ENCODE data around the gene ATG16L2. TPM values are rescaled to one million over a fixed set of nuclear protein-coding genes. Genes with fewer than 3 reads are reported as not detected.

Gene ATG16L2
- total and polyA plus RNA-seq, 8 donors: 41.5 to 87.3 (median 50.3) TPM

DNA sequence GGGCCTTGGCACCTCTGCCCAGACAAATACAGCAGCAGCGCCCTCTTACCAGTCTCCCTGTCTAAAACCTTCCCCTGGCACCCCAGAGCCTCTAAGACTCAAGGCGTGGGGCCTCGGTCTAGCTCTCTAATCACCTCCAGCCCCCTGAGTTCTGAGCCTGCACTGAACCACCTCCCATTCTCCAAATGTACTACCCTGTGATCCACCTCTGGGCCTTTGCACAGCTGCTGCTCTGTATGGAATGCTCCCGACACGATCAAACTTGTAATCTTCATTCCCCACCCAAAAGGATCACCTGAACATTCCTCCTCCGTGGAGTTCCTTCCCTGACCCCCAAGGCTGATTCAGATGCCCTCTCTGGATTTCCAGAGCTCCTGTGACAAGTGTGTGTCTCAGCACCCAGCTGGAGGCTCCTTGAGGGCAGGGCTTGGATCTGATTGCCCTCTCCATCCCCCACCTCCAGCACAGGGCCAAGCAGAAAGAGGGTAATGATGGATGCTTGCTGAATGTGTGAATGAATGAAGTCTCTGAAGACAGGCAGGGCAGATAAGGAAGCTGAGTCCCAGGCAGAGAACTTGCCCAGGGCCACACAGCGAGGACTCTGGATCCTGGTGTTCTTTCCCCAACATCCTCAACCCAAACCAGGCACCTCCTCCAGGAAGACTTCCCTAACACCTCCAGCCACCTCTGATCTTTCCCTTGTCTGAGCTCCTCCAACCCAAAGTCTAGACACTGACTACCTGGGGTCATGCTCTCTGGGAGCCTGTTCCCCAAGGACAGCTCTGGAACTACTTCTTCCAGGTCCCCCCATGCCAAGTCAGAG, 38.7 kb upstream of the ATG16L2 start:
- no peak for DNase-seq
- H3K36me3 ChIP-seq: no peaks in the 10 kb centered on the region
- no peak for ATAC-seq
- TF ChIP-seq, protein P1, sequence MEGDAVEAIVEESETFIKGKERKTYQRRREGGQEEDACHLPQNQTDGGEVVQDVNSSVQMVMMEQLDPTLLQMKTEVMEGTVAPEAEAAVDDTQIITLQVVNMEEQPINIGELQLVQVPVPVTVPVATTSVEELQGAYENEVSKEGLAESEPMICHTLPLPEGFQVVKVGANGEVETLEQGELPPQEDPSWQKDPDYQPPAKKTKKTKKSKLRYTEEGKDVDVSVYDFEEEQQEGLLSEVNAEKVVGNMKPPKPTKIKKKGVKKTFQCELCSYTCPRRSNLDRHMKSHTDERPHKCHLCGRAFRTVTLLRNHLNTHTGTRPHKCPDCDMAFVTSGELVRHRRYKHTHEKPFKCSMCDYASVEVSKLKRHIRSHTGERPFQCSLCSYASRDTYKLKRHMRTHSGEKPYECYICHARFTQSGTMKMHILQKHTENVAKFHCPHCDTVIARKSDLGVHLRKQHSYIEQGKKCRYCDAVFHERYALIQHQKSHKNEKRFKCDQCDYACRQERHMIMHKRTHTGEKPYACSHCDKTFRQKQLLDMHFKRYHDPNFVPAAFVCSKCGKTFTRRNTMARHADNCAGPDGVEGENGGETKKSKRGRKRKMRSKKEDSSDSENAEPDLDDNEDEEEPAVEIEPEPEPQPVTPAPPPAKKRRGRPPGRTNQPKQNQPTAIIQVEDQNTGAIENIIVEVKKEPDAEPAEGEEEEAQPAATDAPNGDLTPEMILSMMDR (IDR thresholded peaks at IDR 0.05): no peak
- peaks cover 0 to 6% of the 10 kb centered on the region in 2 donors for H3K27me3 ChIP-seq
- no peaks in the 10 kb centered on the region for H3K9me3 ChIP-seq
- H3K4me1 ChIP-seq: peaks cover 0 to 50% of the 10 kb centered on the region in 2 donors
- H3K27ac ChIP-seq: no peak overlapping the region
- intact Hi-C loops (cut with DNase I): no loop called here
- no peak overlapping the region for H3K4me3 ChIP-seq

DNA sequence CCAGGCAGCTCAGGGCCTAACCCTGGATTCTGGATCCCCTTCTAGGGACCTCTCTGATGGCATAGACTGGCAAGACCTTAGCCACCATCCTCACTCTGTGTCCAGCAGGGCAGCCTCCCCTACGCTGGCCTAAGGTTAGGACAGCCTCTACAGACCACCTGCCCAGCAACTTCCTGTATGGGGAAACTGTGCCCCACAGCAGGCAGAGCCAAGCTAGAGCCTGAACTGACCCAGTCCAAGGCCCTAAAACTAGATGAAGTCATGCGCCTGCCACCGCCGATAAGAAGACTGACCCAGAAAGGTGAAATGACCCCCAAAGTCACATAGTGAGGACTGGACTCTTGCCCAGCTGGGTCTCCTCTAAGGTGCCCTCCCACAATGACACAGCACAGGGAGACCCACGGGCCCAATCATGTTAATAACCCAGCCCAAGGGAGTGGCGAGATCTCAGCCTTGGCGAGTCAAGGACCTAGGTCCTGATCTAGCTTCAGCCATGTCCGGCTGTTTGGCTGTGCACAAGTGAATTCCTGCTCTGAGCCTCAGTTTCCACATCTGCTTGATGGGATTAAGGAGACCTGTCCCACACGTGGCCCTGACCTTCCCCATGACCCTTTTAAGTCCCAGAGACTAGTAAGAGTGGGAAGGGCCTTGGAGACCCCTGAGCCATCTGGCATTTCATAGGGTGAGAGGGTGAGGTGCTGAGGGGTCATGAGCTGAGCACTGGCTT, 37.9 kb upstream of the ATG16L2 start:
- no peak overlapping the region for H3K27ac ChIP-seq
- H3K9me3 ChIP-seq: no peaks in the 10 kb centered on the region
- no peaks in the 10 kb centered on the region for H3K36me3 ChIP-seq
- ATAC-seq: no peak
- intact Hi-C loops (cut with DNase I): no loop called here
- H3K4me3 ChIP-seq: no peak overlapping the region
- DNase-seq: no peak
- TF ChIP-seq, protein P1 (IDR thresholded peaks at IDR 0.05): no peak
- peaks cover 0 to 57% of the 10 kb centered on the region in 2 donors for H3K4me1 ChIP-seq
- H3K27me3 ChIP-seq: peaks cover 0 to 13% of the 10 kb centered on the region in 2 donors

DNA sequence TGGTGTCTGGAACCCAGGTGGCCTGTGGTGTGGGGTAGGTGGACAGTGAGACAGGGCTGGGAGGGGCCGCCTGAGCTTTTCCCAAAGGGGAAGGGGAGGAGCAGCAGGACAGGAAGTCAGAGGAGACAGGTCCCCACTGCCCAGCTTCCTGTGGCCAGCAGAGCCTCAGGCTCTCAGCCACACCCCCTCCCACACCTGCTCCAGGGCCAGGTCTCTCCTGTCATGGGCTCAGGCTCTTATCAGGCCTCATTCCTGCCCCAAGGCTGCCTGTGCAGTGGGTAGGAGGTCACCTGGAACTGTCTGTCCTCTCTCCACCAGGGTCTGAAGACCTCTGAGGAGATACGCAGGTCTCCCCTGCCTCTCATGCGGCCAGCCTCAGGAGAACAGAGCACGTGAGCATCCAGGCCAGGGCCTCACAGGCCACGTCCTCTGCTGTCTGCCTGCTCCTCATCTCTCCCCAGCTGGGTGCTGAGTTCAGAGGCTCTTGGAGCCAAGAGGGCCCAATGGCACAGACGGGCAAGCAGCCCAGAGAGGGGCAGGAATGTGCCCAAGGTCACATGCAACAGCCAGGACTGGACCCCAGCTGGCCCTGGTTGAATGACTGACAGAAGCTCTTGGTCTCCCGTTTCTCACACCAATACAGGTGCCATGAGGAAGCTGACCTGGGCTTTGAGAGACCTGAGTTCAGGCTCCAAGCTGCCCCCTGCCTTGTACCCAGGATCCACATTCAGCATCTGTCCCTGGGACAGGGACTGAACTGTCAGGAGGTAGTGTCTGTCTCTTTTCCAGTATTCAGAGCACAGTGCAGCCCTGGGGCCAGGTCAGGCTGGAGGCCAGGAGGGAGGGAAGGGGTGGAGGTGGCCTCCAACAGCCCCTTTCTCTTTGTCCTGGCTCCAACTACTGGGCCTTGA, 37.1 kb upstream of the ATG16L2 start:
- intact Hi-C loops (cut with DNase I): no loop called here
- no peaks in the 10 kb centered on the region for H3K9me3 ChIP-seq
- TF ChIP-seq, protein P1 (IDR thresholded peaks at IDR 0.05): no peak
- H3K4me3 ChIP-seq: no peak overlapping the region
- no peaks in the 10 kb centered on the region for H3K36me3 ChIP-seq
- H3K27ac ChIP-seq: peak overlapping the region in 1 of 2 donors; percentile 1
- peaks cover 3 to 57% of the 10 kb centered on the region in 2 donors for H3K4me1 ChIP-seq
- peak in 1 of 4 donors; percentile 82 for DNase-seq
- peaks cover 0 to 14% of the 10 kb centered on the region in 2 donors for H3K27me3 ChIP-seq
- ATAC-seq: no peak

DNA sequence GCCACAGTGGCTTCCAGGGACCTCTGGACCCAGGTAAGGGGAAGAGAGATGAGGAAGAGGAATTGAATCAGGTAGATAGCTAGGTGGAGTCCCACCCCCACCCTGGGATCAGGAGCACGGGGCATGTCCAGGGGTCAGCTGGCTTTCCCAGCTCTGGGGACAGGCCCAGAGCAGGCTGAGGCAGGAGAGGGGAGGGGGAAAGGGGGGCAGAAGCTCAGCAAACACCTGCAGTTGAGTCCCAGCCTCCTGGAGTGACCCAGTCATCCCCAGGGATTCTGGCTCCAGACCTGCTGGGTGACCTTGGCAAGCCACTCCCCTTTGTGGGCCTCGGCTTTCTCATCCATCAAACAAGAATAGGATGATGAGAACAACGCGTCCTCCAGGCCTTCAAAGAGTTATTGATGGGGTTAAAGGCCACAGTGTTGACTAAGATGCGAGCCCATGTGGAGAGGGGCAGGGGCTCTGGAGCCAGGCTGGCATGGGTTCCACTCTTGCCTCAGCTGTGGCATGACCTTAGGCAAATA, 36.4 kb upstream of the ATG16L2 start:
- intact Hi-C loops (cut with DNase I): no loop called here
- TF ChIP-seq, protein P1 (IDR thresholded peaks at IDR 0.05): no peak
- Histone ChIP-seq H3K36me3 (no peaks in the 10 kb centered on the region), H3K4me1 (peaks cover 4 to 62% of the 10 kb centered on the region in 2 donors), H3K27me3 (peaks cover 0 to 14% of the 10 kb centered on the region in 2 donors), H3K9me3 (no peaks in the 10 kb centered on the region), H3K4me3 (no peak overlapping the region), H3K27ac (no peak overlapping the region)
- ATAC-seq (no peak), DNase-seq (no peak)

Data from left lung (tissue), 10 donors.